Glomerular endothelial cell (primary cell): Measurements from ENCODE around the gene SF3B6. TPM values are rescaled to one million over a fixed set of nuclear protein-coding genes. Genes with fewer than 3 reads are reported as not detected.
"Not testable (repeated sequence)": the region's sequence is repeated elsewhere in the genome, so short reads cannot be mapped to it uniquely, and the experiment has no call there.

Experiments used
- DNase-seq: peaks from one replicate; pipeline ENCODE4 v3.0.0-alpha.2; 2011; ENCODE audit warnings: low read depth, low spot score; ENCODE audit errors: extremely low read depth
- total RNA-seq: library from RNA; depleted of rRNA; stranded (reverse); fragments of >200 nt; gene quantifications from 2 replicates; pipeline ENCODE4 v1.2.3, GENCODE V29; 2015

The SF3B6 gene
- total RNA-seq, 1 donor from 2014 or later: 163 TPM

DNA sequence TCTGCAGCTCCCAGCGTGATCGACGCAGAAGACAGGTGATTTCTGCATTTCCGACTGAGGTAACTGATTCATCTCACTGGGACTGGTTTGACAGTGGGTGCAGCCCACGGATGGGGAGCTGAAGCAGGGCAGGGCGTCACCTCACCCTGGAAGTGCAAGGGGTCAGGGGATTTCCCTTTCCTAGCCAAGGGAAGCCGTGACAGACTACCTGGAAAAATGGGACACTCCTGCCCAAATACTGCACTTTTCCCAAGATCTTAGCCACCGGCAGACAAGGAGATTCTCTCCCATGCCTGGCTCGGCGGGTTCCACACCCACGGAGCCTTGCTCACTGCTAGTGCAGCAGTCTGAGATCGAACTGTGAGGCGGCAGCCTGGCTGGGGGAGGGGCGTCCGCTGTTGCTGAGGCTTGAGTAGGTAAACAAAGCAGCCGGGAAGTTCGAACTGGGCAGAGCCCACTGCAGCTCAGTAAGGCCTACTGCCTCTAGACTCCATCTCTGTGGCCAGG, 19.1 kb upstream of the SF3B6 start:
- not testable (repeated sequence) for DNase-seq

DNA sequence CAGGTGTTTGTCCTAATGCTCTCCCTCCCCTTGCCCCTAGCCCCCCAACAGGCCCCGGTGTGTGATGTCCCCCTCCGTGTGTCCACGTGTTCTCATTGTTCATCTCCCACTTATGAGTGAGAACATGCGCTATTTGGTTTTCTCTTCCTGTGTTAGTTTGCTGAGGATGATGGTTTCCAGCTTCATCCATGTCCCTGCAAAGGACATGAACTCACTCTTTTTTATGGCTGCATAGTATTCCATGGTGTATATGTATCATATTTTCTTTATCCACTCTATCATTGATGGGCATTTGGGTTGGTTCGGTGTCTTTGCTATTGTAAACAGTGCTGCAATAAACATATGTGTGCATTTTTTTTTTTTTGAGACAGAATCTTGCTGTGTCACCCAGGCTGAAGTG, 17.1 kb upstream of the SF3B6 start:
- not testable (repeated sequence) for DNase-seq

DNA sequence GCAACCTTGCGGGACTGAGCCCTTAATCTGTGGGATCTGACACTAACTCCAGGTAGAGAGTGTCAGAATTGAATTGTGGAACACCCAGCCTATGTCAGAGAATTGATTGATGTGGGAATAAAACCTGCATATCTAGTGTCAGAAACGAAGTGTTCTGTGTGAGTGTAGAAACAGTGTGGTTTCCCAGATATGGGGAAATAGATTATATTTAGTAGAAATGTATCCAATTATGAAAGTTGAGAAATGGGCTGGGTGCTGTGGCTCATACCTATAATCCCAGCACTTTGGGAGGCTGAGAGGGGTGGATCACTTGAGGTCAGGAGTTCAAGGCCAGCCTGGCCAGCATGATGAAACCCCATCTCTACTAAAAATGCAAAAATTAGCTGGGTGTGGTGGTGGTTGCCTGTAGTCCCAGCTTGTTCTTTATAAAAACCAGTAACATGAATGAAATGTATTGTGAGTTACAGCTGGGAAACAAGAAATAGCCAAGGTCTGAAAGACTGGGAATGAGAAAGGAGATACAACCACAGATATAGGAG, 12.8 kb upstream of the SF3B6 start:
- DNase-seq: no peak

DNA sequence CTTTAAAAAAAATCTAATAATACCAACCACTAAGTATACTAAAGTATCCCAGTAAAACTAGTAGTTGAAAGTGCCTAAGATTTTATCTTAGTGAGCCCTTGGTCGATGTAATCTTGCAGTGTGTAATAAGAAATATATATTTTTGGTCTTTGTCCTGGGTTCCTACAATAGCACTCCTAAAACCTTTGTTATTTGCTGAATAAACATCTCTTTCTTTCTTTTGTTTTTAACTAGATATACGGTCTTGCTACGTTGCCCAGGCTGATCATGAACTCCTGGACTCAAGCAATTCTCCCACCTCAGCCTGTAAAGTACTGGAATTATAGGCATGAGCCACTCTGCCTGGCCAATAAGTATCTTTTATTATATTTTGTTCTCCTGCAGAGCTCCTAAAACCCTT, 10.9 kb upstream of the SF3B6 start:
- no peak for DNase-seq

DNA sequence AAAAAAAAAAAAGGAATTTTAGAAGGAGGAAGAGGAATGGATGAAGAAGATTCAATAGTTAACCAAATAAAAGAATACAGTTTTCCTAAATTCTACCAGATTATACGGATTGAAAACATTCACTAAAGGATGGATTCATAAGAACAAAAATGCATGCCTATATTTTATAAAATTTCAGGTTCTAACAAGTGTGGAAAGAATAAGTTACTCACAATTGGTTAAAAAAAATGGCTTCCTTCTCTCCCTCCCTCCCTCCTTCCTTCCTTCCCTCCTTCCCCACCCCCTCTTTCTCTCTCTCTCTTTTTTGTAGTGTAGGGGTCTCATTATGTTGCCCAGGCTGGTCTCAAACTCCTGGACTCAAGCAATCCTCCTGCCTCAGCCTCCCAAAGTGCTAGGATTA, 10.1 kb upstream of the SF3B6 start:
- DNase-seq: no peak

DNA sequence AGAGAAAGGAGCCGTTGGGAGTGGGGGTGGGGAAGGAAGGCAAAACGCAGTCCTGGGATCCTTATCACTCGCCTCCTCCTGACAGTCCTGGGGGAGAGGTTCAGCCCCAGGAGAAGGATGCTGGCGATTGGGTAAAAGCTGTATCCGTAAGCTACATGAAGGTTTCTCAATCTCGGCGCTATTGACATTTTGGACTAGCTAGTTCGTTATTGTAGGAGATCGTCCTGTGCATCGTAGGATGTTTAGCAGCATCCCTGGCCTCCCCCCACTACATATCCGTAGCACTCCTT, 9.0 kb upstream of the SF3B6 start:
- no peak for DNase-seq

DNA sequence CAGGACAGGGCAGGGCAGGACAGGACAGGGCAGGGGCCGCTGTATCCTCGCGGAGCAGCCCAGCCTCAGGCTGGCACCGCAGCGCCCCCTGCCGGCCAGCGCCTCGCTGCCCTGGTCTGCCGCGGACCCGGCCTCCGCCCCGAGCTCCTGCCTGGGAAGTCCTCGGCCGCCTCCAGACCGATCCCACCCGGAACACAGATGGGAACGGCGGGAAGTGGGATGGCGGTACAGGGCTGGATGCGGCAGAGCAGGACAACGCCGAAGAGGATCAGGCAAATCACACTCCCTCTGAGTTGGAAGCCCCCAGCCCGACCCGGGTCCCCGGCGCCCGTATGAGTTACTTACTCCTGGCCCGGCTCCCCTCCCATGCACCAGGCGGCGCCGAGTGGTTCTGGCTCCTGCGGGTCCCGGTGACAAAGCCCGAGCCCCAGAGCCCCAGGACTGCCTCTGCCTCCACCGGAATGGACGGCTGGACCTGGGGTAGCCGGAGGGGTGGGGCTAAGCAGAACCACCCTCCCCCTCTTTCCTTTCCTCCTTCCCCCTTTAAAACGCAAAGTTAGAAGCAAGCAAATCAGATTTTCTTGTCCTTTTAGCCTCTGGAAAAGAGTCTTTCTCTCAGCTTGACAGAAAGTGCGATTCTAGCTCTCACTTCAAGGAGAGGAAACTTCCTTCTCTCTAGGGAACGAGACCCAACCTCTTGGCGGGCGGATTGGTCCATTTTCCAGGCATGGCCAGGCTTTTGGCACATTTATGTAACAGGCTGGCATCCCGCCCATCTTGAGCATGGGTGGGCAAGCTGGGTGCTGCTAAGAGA, 8.5 kb upstream of the SF3B6 start, which contains the start of gene TP53I3:
Gene TP53I3, minus strand, starts transcription at position 449 of the 814 bp plus-strand sequence. CDS start 508 bp downstream, outside the sequence.
- no peak for DNase-seq

DNA sequence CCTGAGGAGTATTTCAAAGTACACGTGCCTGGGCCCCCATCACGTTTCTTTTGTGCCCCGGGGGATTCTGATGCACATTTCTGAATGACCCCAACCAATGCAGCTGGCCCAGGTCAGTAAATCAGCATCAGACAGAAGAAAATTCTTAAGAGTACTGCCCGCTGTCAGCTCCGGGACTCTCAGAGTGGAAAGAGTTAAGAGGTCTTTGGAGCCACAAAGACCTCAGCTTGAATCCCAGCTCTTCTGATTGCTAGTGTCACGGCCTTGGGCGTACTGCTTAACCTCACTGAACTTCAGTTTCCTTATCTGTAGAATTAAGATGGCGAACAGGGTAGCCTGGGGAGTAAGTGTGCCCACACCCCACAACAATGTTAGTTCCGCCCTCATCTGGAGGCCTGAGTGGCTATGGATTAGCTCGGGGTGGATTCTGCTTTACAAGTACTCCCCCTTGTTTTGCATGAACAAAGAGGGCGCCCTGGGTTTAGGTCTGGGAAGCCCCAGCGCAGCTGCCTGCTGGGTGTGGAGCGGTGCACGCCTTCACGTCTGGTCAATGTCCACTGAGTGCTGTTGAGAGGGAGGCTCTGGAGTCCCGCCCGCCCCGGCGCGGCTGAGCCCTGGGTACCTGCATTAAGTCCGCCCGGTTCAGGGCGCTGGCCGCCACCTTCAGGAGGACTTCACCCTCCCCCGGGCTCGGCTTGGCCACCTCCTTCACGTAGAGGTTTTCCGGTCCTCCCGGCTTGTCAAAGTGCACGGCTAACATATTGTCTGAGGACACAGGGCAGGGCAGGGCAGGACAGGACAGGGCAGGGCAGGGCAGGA, 7.7 kb upstream of the SF3B6 start:
- no peak for DNase-seq

DNA sequence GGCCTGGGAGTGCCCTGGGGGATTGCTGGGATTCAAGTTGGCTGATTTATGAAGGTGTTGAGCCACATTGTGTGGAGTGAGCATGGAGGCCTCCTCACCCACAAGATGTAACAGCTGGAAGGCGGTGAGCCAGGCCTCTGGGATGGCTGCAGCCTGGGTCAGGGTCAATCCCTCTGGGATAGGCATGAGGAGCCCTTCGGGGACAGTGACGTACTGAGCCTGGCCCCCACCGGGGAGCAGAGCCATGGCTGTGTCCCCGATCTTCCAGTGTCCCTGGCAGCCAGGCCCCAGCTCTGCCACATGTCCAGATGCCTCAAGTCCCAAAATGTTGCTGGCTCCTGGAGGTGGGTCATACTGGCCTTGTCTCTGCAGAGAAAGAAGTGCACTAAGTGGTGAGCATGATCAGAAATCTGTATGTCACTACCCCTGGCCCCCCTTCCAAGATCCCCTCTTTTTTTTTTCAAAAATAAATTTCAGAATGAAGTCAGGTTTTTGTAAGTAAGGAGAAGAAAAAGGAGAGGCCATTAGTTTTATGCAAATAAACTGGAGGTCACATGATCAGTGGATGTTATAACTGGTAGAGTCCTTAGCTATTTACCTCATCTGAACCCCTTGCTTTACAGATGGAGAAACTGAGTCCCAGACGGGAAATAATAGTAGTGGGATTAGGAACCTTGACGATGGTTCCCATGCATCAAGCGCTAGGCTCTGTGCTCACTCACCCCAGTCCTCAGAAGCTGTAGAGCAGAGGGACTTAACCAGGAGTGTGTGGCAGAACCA, 6.9 kb upstream of the SF3B6 start:
- no peak for DNase-seq

DNA sequence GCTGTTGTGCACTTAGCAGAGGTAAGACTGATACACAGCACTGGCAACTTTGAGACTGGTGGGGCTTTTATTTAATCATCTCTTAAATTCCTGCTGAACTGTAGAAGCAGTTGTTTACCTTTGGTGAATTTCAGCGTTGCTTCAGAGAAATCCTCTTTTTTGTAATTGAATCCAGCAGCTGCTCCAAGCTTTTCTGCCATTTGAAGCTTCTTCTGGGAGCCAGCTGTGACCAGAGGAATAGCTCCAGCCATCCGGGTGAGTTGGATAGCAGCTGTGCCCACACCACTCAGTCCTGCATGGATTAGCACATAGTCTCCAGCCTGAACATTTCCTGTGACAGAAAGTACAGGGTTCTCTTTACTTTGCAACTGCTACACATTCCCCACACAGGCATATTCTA, 4.6 kb upstream of the SF3B6 start:
- no peak for DNase-seq

DNA sequence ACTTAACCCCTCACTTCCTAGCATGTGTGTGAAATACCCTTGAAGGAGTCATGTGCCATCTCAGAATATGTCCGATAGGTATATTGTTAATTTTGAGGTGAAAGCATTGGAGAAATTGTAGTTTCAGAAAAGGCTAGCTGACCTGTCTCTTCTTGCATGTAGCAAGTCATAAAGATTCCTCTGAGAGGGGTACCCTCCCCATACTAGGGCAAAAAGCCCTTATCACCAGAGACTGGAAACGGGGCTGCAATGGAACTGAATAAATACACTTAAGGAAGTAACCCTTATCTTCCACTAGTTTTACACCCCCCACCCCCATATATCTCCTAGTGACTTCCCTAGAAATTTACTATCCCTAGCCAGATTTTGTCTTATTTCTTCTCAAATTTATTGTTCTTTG, 1.8 kb upstream of the SF3B6 start:
- no peak for DNase-seq

DNA sequence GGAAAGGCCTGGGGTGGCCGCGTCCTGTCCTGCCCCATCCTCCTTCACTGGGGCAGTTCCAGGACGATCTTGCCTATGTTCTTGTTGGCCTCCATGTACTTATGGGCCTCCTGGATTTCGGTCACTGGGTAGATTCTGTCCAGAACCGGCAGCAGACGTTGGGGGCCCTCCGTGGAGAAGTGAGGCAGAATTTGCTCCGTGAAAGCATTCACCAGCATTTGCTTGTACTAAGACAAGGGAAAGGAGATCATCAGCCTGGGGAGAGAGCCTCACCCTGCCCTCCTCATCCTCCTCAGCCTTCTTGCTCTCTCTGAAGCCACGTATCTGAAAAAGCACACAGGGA, 1.4 kb upstream of the SF3B6 start:
- DNase-seq: no peak

DNA sequence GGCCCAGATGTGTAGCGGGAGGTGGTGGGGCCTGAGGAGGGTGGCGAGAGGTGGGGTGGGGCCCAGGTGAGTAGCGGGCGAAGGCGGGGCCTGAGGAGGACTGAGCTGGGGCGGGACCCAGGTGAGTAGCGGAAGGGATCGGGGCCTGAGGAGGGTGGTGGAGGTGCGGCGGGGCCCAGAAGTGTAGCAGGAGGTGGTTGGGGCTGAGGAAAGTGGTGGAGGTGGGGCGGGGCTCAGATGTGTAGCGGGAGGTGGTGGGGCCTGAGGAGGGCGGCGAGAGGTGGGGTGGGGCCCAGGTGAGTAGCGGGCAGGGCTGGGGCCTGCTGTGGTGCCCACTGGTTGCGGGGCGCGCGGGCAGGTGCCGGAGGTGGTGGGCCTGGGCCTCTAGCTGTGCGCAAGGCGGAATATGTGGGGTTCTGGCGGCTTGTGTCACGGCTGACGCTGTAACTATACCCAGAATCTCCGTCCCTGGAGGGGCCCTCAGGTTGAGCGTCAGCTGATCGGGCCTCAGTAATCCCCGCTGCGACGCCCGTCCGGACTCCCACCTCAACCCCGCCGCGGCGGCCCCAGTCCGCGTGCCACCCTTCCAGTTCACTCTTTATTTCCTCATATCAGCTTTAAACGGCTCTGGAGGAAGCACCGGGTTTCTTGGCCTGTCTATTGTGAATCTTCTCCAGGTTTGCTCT, 866 bp upstream of the SF3B6 start:
- no peak for DNase-seq

DNA sequence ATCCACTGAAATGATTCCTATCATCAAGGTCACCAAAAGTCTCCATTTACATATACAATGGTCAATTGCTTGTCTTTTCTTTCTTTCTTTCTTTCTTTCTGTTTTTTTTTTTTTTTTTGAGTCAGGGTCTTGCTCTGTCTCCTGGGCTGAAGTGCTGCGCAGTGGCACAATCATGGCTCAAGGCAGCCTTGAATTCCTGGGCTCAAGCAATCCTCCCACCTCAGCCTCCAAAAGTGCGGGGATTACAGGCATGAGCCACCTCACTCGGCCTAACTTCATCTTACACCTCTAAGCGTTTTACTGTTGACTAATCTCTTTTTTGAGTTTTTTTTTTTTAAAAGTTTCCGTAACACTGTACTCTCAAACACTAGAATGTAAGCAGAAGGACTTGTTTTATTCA, 867 bp downstream of the SF3B6 start:
- DNase-seq: no peak

DNA sequence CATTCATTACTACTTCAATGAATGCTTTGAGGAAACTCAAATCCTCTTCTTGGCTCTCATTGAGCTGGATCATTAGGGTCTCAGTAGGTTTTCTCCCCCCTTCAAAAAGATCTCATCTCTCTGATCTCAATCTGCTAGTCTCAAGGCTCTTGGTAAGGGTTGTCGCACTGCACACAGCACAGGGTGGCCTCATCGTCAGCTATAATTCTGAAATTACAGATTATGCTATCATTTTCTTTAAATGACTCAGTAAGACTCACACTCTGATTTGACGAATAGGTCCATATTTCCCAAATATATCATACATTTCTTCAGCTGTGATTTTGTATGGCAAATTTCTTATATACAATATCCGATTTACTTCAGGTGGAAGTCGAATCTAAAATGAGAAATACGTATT, 2.3 kb downstream of the SF3B6 start:
- no peak for DNase-seq

DNA sequence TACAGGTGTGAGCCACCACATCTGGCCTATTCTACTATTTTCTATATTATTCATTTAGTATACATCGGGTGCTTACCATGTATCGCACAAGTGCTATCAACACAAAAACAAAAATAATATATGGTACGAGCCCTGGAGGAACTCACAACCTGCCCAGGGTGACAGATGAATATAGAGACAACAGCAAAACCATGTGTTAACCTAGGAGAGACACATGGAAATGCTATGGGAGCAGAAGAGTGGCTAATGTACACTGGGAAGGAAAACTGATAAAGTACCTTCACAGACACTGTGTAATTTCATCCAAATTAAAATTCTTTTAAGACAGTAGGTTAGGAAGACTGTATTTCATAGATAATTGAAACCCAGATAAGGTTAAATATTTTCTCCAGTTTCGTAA, 3.9 kb downstream of the SF3B6 start:
- DNase-seq: no peak

DNA sequence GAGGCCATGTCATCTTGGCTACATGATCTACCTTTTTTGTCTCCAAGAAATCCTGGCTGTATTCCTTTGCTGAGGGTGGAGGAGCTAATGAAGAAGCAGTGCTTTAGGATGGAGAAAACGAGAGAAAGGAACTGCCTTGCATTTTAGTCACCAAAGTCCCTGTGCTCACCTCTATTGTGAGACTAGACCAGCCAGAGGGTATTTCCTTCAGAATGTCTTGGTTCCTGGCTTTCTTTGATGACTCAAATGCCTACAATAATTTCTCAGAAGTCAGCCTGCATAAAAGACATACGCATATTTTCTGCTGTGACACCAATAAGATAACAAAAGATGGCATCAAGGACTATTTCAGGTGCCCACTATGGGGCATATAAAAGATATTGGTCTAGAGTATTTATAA, 10.8 kb downstream of the SF3B6 start:
- no peak for DNase-seq

DNA sequence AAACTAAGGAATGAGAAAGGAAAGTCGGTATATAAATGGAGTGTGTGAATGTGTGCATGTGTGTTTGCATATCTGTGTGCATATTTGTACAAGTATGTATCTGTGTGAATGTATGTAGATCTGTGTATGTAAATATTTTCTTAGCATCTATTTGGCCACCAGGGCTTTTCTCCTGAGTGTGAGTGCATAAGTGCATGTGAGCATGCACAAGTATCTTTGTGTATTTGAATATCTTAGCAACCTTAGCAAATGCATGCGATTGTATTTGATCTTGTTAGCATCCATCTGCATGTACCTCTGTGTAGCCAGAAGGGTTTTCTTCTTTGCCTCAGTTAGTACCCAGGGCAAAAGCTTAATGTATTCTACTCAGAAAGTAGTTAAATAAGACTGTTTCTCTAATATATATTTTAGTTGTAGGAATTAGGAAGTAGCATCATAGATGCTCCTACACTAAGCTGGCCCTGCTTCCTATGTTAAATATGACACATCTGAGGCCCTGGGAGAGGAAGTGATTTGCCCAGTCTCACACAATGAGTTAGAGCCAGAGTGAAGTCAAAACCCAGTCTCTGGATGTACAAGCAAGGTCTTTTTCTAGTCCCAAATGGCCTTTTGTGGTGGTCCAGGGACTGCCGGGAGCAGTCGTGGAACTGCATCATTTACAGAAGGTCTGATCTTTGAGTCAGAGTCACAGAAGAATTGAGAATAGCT, 17.4 kb downstream of the SF3B6 start:
- DNase-seq: no peak

DNA sequence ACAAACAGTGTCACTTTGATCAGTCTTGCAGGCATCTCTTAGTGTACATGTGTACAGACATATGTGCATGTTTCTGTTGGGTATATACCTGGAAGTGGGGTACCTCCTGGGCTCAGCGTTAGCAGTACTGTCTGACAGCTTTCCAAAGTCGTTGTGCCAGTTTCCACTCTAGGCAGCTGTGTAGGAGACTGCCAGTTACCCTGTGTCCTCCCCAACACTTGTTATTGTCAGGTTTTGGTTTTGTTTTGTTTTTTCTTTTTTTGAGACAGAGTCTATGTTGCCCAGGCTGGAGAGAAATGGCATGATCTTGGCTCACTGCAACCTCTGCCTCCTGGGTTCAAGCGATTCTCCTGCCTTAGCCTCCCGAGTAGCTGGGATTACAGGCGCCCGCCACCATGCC, 20.4 kb downstream of the SF3B6 start:
- DNase-seq: no peak
